HG03025 (cell line): ENCODE data around the gene SSBP4.
"Not testable (repeated sequence)": the region's sequence is repeated elsewhere in the genome, so short reads cannot be mapped to it uniquely, and the experiment has no call there.

ENCODE experiments used
- ATAC-seq: cut with Tn5 transposase; IDR thresholded peaks from one replicate; pipeline ENCODE4 v1.9.1; 2021; ENCODE audit warnings: mild to moderate bottlenecking, moderate library complexity; ENCODE audit not compliant: unreplicated experiment, low FRiP score

The SSBP4 gene

GRCh38 chr19:18419195-18419698, at the start of gene SSBP4:
TSS of gene SSBP4 (plus strand) at chr19:18419398. CDS start at chr19:18419649, 251 bp downstream.
- ATAC-seq = no peak

GRCh38 chr19:18373407-18373891, 45.7 kb upstream of the SSBP4 start:
- ATAC-seq = no peak

GRCh38 chr19:18373892-18374629, 45.1 kb upstream of the SSBP4 start:
- ATAC-seq = no peak

- no peak for ATAC-seq
Observed at GRCh38 chr19:18377026-18377425, 42.2 kb upstream of the SSBP4 start.

- no peak for ATAC-seq
Observed at GRCh38 chr19:18379803-18380747, 39.1 kb upstream of the SSBP4 start.

GRCh38 chr19:18380843-18381242, 38.4 kb upstream of the SSBP4 start:
- no peak for ATAC-seq

- ATAC-seq = not testable (repeated sequence)
Observed at GRCh38 chr19:18383622-18384021, 35.6 kb upstream of the SSBP4 start.

GRCh38 chr19:18384775-18385174, 34.4 kb upstream of the SSBP4 start:
- ATAC-seq = no peak

GRCh38 chr19:18385359-18385674, 33.9 kb upstream of the SSBP4 start:
- no peak for ATAC-seq

GRCh38 chr19:18385675-18386542, 33.3 kb upstream of the SSBP4 start, which contains the start of gene GDF15:
TSS of gene GDF15 (plus strand) at chr19:18386158. CDS start at chr19:18386190, 32 bp downstream.
- no peak for ATAC-seq

GRCh38 chr19:18386543-18387271, 32.5 kb upstream of the SSBP4 start:
- ATAC-seq = no peak

- no peak for ATAC-seq
Observed at GRCh38 chr19:18388100-18388959, 30.9 kb upstream of the SSBP4 start.

- no peak for ATAC-seq
Observed at GRCh38 chr19:18388960-18389725, 30.1 kb upstream of the SSBP4 start.

GRCh38 chr19:18389726-18390064, 29.5 kb upstream of the SSBP4 start:
- ATAC-seq = no peak

GRCh38 chr19:18390065-18390907, 28.9 kb upstream of the SSBP4 start:
- no peak for ATAC-seq

- no peak for ATAC-seq
Observed at GRCh38 chr19:18391509-18392075, 27.6 kb upstream of the SSBP4 start.

- ATAC-seq = no peak
Observed at GRCh38 chr19:18392417-18392816, 26.8 kb upstream of the SSBP4 start.
